Motor neuron (in vitro differentiated cells): Measurements from ENCODE around the gene ZNF20. TPM values are rescaled to one million over a fixed set of nuclear protein-coding genes. Genes with fewer than 3 reads are reported as not detected.
A peak's percentile ranks its signal among the peaks of the same experiment; 100 is the strongest.
"Not testable (repeated sequence)": the region's sequence is repeated elsewhere in the genome, so short reads cannot be mapped to it uniquely, and the experiment has no call there.

ENCODE experiments used
- ATAC-seq, 8 experiments: fragments of 200-7000 bp; cut with Tn5 transposase; replicated peaks in 6 of 8; 2 replicates each; pipeline ENCODE4 v1.8.0; 2021; ENCODE audit warnings: mild to moderate bottlenecking in 8 of 8, moderate library complexity in 8 of 8
- H3K27ac ChIP-seq, 2 donors: fragments of 250-450 bp; sonication (Bioruptor Pico); 2 replicates each; pipeline ENCODE4 v1.9.0; 2021; ENCODE audit warnings: antibody characterized with exemption in 2 of 2, mild to moderate bottlenecking in 2 of 2, moderate library complexity in 1 of 2
- H3K4me1 ChIP-seq, 2 donors: fragments of 250-450 bp; sonication (Bioruptor Pico); replicated peaks in 1 of 2; 2 replicates each; pipeline ENCODE4 v1.6.1; 2021; ENCODE audit warnings: antibody characterized with exemption in 2 of 2, mild to moderate bottlenecking in 2 of 2, moderate library complexity in 1 of 2
- H3K4me3 ChIP-seq, 5 donors: fragments of 250-450 bp; sonication (Bioruptor Pico); 2 replicates each; pipeline ENCODE4 v1.9.0; 2021; ENCODE audit warnings: antibody characterized with exemption in 5 of 5, mild to moderate bottlenecking in 5 of 5, moderate library complexity in 4 of 5
- WGBS, 10 experiments: fragments of 450-650 bp; shearing (Covaris generic); methylation state at CpG; one replicate each; pipeline ENCODE4 v1.0.0; 2022; 5-methylcytosine and 5-hydroxymethylcytosine counted together
- in situ Hi-C, 9 experiments: fragments of 400-800 bp; cut with MboI; loops; one replicate each; pipeline ENCODE4 v1.15.0; 2021; ENCODE audit warnings: low sequenced_read_pairs in 9 of 9, low pct_unique_long_range_greater_than_20kb in 2 of 9; ENCODE audit not compliant: unreplicated experiment in 9 of 9
- total RNA-seq, 8 experiments: library from RNA; unstranded; fragments of 300-600 nt; gene quantifications; 2 replicates each; pipeline versions ENCODE4 v1.2.3 to v1.2.4, GENCODE V29; 2022

ZNF20 gene
- total RNA-seq, 8 experiments from 2014 or later = 2.2 to 31.9 (median 16.8) TPM

DNA sequence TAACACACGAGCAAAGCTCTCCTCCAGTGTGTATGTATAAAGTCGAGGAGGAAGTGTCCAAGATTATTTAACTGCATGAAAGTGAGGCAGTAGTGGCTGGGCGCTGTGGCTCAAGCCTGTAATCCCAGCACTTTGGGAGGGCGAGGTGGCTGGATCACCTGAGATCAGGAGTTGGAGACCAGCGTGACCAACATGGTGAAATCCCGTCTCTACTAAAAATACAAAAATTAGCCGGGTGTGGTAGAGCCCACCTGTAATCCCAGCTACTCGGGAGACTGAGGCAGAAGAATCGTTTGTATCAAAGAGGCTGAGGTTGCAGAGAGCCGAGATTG, 1.2 kb upstream of the ZNF20 start:
- WGBS, 10 experiments = 0 to 100% (median 76%) methylated on average over 1 to 8 of the region's 10 CpGs; no CpG with 5 or more reads in 1 of the 10 experiments
- Histone ChIP-seq H3K4me3 (peak overlapping the region in 1 of 5 donors; percentile 1), H3K27ac (no peak overlapping the region), H3K4me1 (peaks cover 6 to 11% of the 10 kb centered on the region in 2 donors)
- ATAC-seq = no peak
- in situ Hi-C loops = no loop called here

DNA sequence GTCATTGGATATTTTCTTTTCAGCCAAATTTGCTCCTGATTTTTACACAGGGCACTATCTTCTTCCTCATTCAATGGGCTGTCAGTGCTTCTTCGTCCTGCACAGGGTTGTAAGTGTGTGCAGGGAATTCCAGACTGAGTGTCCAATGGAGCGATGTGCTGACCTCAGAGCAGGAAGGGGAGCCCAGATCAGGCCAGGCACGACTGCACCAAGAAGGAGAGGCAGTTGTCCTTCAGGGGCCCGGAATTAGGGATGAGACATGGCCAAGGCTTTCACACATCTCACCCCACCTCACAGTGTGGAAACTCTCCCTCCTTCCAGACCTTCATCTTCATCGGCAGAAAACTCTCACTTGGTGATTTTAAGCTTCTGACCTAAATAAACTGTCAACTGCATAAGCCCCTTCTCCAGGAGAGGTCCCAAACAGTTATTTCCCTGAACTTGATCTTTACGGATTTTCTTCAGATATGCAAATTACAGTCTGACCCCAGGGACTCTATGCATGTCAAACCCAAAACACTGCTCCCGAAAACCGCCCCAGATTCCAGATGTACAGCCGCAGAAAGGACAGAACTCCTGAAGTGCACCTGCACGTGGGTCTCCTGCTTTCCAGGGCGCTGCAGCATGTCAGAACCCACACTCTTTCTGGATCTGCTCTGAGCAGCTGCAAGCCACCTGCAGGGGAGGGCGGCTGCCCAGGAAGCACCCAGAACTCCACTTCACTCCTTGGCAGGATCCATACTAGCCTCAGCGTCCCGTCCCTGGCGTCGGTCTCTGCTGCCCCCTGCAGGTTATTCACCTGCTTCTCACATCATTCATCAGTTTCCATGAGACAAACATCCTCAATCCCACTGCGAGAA, 625 bp upstream of the ZNF20 start:
- 0 to 84% (median 15%) methylated on average over 2 to 13 of the region's 17 CpGs; no CpG with 5 or more reads in 2 of the 10 experiments for WGBS, 10 experiments
- ATAC-seq = peak; percentile 41 to 69 (median 46)
- in situ Hi-C loops = no loop called here
- peaks cover 6 to 11% of the 10 kb centered on the region in 2 donors for H3K4me1 ChIP-seq
- H3K27ac ChIP-seq = peak overlapping the region in 1 of 2 donors; percentile 87
- peak overlapping the region; percentile 57 to 91 (median 73) for H3K4me3 ChIP-seq

DNA sequence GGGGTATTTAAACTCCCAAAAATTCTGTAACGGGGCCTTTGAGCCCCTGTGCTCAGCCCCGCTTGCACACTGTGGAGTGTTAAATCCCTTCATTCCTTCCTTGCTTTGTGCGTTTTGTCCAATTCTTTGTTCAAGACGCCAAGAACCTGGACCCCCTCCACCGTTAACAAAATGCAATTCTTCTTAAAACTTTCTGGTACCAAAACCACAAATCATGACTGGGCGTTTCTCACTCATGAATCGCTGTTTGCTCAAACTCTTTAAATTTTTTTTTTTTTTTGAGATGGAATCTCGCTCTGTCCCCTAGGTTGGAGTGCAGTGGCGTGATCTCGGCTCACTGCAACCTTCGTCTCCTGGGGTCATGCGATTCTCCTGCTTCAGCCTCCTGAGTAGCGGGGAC, 881 bp downstream of the ZNF20 start:
- Histone ChIP-seq H3K4me1 (peaks cover 6 to 11% of the 10 kb centered on the region in 2 donors), H3K27ac (peak overlapping the region; percentile 48 to 87), H3K4me3 (peak overlapping the region; percentile 57 to 91 (median 73))
- 0 to 35% (median 13%) methylated on average over 2 to 13 of the region's 13 CpGs; no CpG with 5 or more reads in 1 of the 10 experiments for WGBS, 10 experiments
- in situ Hi-C loops = no loop called here
- ATAC-seq = no peak

DNA sequence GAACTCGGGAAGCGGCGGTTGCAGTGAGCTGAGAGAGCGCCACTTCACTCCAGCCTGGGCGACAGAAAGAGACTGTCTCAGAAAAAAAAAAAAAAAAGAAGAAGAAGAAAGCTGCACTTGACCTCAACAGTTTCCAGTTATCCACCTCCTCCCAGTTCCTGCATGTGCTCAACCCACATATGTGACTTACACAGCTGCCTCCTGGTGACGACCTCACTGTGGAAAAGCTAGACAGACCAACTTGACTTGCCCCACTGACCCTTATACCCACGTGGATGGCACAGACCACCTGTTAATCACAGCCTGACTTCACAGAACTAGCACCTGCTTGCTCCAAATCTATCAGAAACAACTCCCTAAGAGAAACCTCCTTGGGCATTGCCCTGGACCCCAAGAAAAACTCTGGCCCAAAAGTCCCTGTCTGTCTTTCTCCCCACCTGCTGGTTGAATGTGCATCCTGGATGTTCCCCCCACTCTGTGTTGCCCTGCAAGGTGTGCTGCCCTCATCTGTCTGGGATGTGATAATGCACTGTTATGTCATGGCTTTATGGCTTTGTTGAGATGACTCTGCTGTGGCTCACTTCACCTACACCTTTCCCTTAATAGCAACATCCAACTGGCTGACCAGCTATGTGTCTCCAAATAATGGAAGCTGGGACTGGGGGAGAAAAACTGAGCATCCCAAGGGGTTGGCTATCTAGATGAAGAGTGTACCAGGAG, 2.8 kb downstream of the ZNF20 start:
- H3K4me1 ChIP-seq = peaks cover 6 to 11% of the 10 kb centered on the region in 2 donors
- no peak for ATAC-seq
- 61 to 100% (median 86%) methylated on average over 1 to 7 of the region's 7 CpGs; no CpG with 5 or more reads in 5 of the 10 experiments for WGBS, 10 experiments
- H3K27ac ChIP-seq = no peak overlapping the region
- H3K4me3 ChIP-seq = no peak overlapping the region
- in situ Hi-C loops = no loop called here

- H3K4me1 ChIP-seq = no peaks in the 10 kb centered on the region
- 79 to 100% (median 100%) methylated on average over 1 to 3 of the region's 3 CpGs; no CpG with 5 or more reads in 3 of the 10 experiments for WGBS, 10 experiments
- no peak for ATAC-seq
- H3K4me3 ChIP-seq = no peak overlapping the region
- no peak overlapping the region for H3K27ac ChIP-seq
- in situ Hi-C loops = no loop called here
These were observed 7.1 kb downstream of the ZNF20 start for GRCh38 chr19:12133069-12133468.

GRCh38 chr19:12126707-12127106, 13.4 kb downstream of the ZNF20 start:
- H3K27ac ChIP-seq = no peak overlapping the region
- no peaks in the 10 kb centered on the region for H3K4me1 ChIP-seq
- in situ Hi-C loops = no loop called here
- peak in 1 of 8 experiments; percentile 46 for ATAC-seq
- H3K4me3 ChIP-seq = no peak overlapping the region
- WGBS, 10 experiments = 8 to 90% (median 60%) methylated on average over 1 to 2 of the region's 2 CpGs; no CpG with 5 or more reads in 5 of the 10 experiments

- no peak for ATAC-seq
- no peak overlapping the region for H3K27ac ChIP-seq
- WGBS, 10 experiments = 20 to 100% (median 90%) methylated on average over 1 to 11 of the region's 33 CpGs; no CpG with 5 or more reads in 5 of the 10 experiments
- H3K4me3 ChIP-seq = no peak overlapping the region
- H3K4me1 ChIP-seq = no peaks in the 10 kb centered on the region
- in situ Hi-C loops = no loop called here
These were observed 22.8 kb downstream of the ZNF20 start for GRCh38 chr19:12117201-12117970.

DNA sequence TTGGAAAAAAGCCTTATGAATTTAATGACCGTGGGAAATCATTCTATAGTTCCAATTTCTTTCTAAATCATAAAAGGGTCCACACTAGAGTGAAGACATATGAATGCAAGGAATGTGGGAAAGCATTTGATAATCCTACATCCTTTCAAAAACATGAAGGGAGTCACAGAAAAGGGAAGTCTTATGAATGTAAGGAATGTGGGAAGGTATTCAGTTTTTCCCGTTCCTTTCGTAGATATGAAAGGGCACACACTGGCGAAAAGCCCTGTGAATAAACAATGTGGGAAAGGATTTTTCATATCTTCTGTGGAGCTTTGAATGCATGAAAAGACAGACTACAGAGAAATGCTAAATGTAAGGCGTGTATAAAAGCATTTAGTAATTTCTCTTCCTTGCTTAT, 27.0 kb downstream of the ZNF20 start:
- Histone ChIP-seq H3K27ac (no peak overlapping the region), H3K4me3 (no peak overlapping the region), H3K4me1 (no peaks in the 10 kb centered on the region)
- no peak for ATAC-seq
- WGBS, 10 experiments = 51 to 100% (median 90%) methylated on average over 1 to 5 of the region's 5 CpGs
- in situ Hi-C loops = no loop called here

DNA sequence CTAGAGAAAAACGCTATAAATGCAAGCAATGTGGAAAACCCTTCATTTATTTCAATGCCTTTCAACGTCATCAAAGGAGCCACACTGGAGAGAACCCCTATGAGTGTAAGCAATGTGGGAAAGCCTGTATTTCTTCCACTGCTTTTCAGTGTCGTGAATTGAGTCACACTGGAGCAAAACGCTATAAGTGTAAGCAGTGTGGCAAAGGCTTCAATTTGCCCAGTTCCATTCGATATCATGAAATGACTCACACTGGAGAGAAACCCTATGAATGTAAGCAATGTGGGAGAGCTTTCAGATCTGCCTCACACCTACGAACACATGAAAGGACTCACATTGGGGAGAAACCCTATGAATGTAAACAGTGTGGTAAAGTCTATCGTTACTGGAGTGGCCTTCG, 27.4 kb downstream of the ZNF20 start:
- ATAC-seq = no peak
- Histone ChIP-seq H3K27ac (no peak overlapping the region), H3K4me3 (no peak overlapping the region), H3K4me1 (no peaks in the 10 kb centered on the region)
- WGBS, 10 experiments = 64 to 98% (median 90%) methylated on average over 1 to 7 of the region's 8 CpGs
- in situ Hi-C loops = no loop called here

DNA sequence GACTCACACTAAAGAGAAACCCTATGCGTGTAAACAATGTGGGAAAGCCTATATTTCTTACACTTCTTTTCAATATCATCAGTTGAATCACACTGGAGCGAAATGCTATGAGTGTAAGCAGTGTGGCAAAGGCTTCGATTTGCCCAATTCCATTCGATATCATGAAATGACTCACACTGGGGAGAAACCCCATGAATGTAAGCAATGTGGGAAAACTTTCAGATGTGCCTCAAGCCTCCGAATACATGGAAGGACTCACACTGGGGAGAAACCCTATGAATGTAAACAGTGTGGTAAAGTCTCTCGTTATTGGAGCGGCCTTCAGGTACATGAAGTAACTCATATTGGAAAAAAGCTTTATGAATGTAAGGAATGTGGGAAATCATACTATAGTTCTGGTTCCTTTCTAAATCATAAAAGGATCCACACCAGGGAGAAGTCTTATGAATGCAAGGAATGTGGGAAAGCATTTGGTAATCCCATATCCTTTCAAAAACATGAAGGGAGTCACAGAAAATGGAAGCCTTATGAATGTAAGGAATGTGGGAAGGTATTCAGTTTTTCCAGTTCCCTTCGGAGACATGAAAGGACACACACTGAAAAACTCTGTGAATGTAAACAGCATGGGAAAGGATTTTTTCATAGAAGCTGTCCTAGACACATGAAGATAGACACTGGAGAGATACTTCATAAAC, 28.1 kb downstream of the ZNF20 start:
- in situ Hi-C loops = no loop called here
- H3K4me3 ChIP-seq = no peak overlapping the region
- no peak for ATAC-seq
- no peak overlapping the region for H3K27ac ChIP-seq
- WGBS, 10 experiments = 78 to 98% (median 91%) methylated on average over 3 to 8 of the region's 8 CpGs; no CpG with 5 or more reads in 1 of the 10 experiments
- no peaks in the 10 kb centered on the region for H3K4me1 ChIP-seq

GRCh38 chr19:12111176-12111575, 29.0 kb downstream of the ZNF20 start:
- Histone ChIP-seq H3K27ac (no peak overlapping the region), H3K4me1 (no peaks in the 10 kb centered on the region), H3K4me3 (no peak overlapping the region)
- WGBS, 10 experiments = 44 to 100% (median 70%) methylated on average over 1 to 2 of the region's 2 CpGs; no CpG with 5 or more reads in 2 of the 10 experiments
- ATAC-seq = no peak
- in situ Hi-C loops = no loop called here

DNA sequence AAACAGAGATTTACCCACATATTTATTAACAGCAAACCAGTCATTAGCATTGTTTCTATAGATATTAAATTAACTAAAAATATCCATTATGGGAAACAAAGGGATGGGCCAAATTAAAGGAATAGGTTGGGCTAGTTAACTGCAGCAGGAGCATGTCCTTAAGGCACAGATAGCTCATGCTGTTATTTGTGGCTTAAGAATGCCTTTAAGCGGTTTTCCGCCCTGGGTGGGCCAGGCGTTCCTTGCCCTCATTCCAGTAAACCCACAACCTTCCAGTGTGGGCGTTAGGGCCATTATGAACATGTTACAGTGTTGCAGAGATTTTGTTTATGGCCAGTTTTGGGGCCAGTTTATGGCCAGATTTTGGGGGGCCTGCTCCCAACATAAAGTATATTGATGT, 36.2 kb downstream of the ZNF20 start:
- H3K4me3 ChIP-seq, H3K27ac ChIP-seq, H3K4me1 ChIP-seq, ATAC-seq, in situ Hi-C loops: not testable (repeated sequence)
- 20 to 100% (median 97%) methylated on average over 1 to 4 of the region's 4 CpGs; no CpG with 5 or more reads in 7 of the 10 experiments for WGBS, 10 experiments
